K562 (cell line): Measurements from ENCODE around the gene MYO16. TPM values are rescaled to one million over a fixed set of nuclear protein-coding genes. Genes with fewer than 3 reads are reported as not detected.

Experiments
- ATAC-seq: fragments of 200-7000 bp; cut with Tn5 transposase; 3 replicates; pipeline ENCODE4 v1.9.1; 2020; ENCODE audit warnings: moderate library complexity
- BruUV-seq: library from RNA; stranded (reverse); fragments of 400-500 nt; replicated peaks from 2 replicates; lab custom pipeline; 2021; lab: Mats Ljungman, UMichigan
- CTCF ChIA-PET: fragments of 300-600 bp; formaldehyde crosslinking; extraction: SDS; loops from one replicate; lab custom pipeline; 2021; ENCODE audit warnings: low intra/inter-chr PET ratio; lab: Yijun Ruan, JAX
- POLR2A ChIA-PET: fragments of 300-600, 350-650 bp; sonication (Branson Sonifier 250); formaldehyde crosslinking; extraction: SDS; loops from one replicate; lab custom pipeline; 2021; ENCODE audit warnings: antibody characterized with exemption, inconsistent platforms; lab: Yijun Ruan, JAX
- DNase-seq, 4 experiments: peaks; one replicate each; pipeline versions ENCODE4 v3.0.0 to v3.0.0-alpha.2; 2011 to 2018; ENCODE audit warnings: low spot score in 3 of 4, mixed read lengths in 3 of 4; ENCODE audit errors: extremely low read depth in 1 of 4
- FAIRE-seq: peaks from 2 replicates; lab custom pipeline; 2011; peaks lifted over from hg19 to GRCh38; lab: Jason Lieb, UNC
- H2AFZ ChIP-seq: 2 replicates; pipeline ENCODE4 v1.6.0; 2011; ENCODE audit warnings: low read depth, low read length, control low read depth, inconsistent platforms
- H3K27ac ChIP-seq: fragments of 200-600 bp; 3 replicates; pipeline ENCODE4 v1.8.0; 2011; ENCODE audit warnings: low read depth, mild to moderate bottlenecking, control low read depth, inconsistent platforms, low read length, moderate library complexity, mixed read lengths; ENCODE audit errors: extremely low read depth
- H3K27me3 ChIP-seq, 2 experiments: fragments of 300-600 bp in 1 of 2; 2 replicates in 1 of 2; 3 replicates in 1 of 2; pipeline versions ENCODE4 v1.6.0 to v1.8.0; 2011; ENCODE audit warnings: inconsistent platforms in 2 of 2, low read length in 2 of 2, mild to moderate bottlenecking in 1 of 2, mixed read lengths in 1 of 2, moderate library complexity in 1 of 2; ENCODE audit not compliant: control insufficient read depth in 2 of 2, insufficient read depth in 2 of 2
- H3K36me3 ChIP-seq: fragments of 300-600 bp; 3 replicates; pipeline ENCODE4 v1.8.0; 2011; ENCODE audit warnings: mild to moderate bottlenecking, low read length, inconsistent platforms; ENCODE audit not compliant: control insufficient read depth, insufficient read depth
- H3K4me1 ChIP-seq, 2 experiments: fragments of 200-600 bp in 1 of 2; replicated peaks in 1 of 2; 2 replicates in 1 of 2; 3 replicates in 1 of 2; pipeline versions ENCODE4 v1.5.1 to v1.8.0; 2011; ENCODE audit warnings: inconsistent platforms in 2 of 2, low read length in 2 of 2, mild to moderate bottlenecking in 1 of 2, mixed read lengths in 1 of 2, moderate library complexity in 1 of 2; ENCODE audit not compliant: control insufficient read depth in 2 of 2, insufficient read depth in 2 of 2
- H3K4me2 ChIP-seq: 2 replicates; pipeline ENCODE4 v1.6.1; 2011; ENCODE audit warnings: low read length, control low read depth, inconsistent platforms, mixed read lengths; ENCODE audit not compliant: insufficient read depth
- H3K4me3 ChIP-seq: fragments of 200-600 bp; sonication (generic), shearing (Covaris generic); 2 replicates; pipeline ENCODE4 v1.5.1; 2016; ENCODE audit warnings: control low read depth, inconsistent platforms
- H3K79me2 ChIP-seq: fragments of 200-600 bp; 3 replicates; pipeline ENCODE4 v1.8.0; 2011; ENCODE audit warnings: low read length, inconsistent platforms; ENCODE audit not compliant: control insufficient read depth, insufficient read depth
- H3K9ac ChIP-seq, 2 experiments: 2 replicates each; pipeline versions ENCODE4 v1.6.0 to v1.6.1; 2011; ENCODE audit warnings: low read depth in 2 of 2, low read length in 2 of 2, control low read depth in 1 of 2, inconsistent platforms in 1 of 2, mild to moderate bottlenecking in 1 of 2, mixed read lengths in 1 of 2; ENCODE audit not compliant: insufficient read depth in 1 of 2
- H3K9me1 ChIP-seq: one replicate; pipeline ENCODE4 v1.6.0; 2011; ENCODE audit warnings: inconsistent platforms, mild to moderate bottlenecking, low read length, moderate library complexity; ENCODE audit not compliant: control insufficient read depth, insufficient read depth
- H3K9me3 ChIP-seq: replicated peaks from 2 replicates; pipeline ENCODE4 v1.5.1; 2011; ENCODE audit warnings: low read depth, low read length, inconsistent platforms; ENCODE audit not compliant: control insufficient read depth, insufficient read depth
- H4K20me1 ChIP-seq: replicated peaks from 2 replicates; pipeline ENCODE4 v1.6.1; 2011; ENCODE audit warnings: low read length, inconsistent platforms, mixed read lengths; ENCODE audit not compliant: control insufficient read depth, insufficient read depth
- BMI1 ChIP-seq: fragments of 150-350 bp; IDR thresholded peaks from 2 replicates; pipeline ENCODE4 v1.6.1; 2014; ENCODE audit warnings: low read length
- CREB1 ChIP-seq, 2 experiments: sonication (generic) in 1 of 2; formaldehyde crosslinking in 1 of 2; IDR thresholded peaks; 2 replicates each; pipeline versions ENCODE4 v1.6.1 to v1.8.0; 2012 to 2022; ENCODE audit warnings: inconsistent platforms in 1 of 2, mild to moderate bottlenecking in 1 of 2, missing genetic modification reagents in 1 of 2, moderate library complexity in 1 of 2
- ELF2 ChIP-seq: fragments of 250-450 bp; sonication (Bioruptor Pico); IDR thresholded peaks from 2 replicates; pipeline ENCODE4 v1.5.0; 2021; ENCODE audit warnings: mild to moderate bottlenecking
- L3MBTL2 ChIP-seq: fragments of 450-650 bp; IDR thresholded peaks from 2 replicates; pipeline ENCODE4 v1.6.1; 2016; ENCODE audit warnings: mild to moderate bottlenecking, moderate library complexity
- MAFF ChIP-seq: IDR thresholded peaks from 2 replicates; pipeline ENCODE4 v1.6.1; 2012; ENCODE audit warnings: low read length, improper control_type of control experiment
- MCM5 ChIP-seq: fragments of 450-650 bp; IDR thresholded peaks from 2 replicates; pipeline ENCODE4 v1.6.1; 2016; ENCODE audit warnings: low read depth
- MNT ChIP-seq, 2 experiments: fragments of 450-650 bp; conservative IDR thresholded peaks; 2 replicates each; pipeline ENCODE4 v1.6.1; 2017; ENCODE audit warnings: mild to moderate bottlenecking in 2 of 2, moderate library complexity in 2 of 2
- MYC ChIP-seq, 2 experiments: fragments of 250-450 bp in 1 of 2; sonication (Bioruptor Pico) in 1 of 2; IDR thresholded peaks; 2 replicates each; pipeline versions ENCODE4 v1.5.1 to v1.6.1; 2012 to 2021; ENCODE audit warnings: low read depth in 2 of 2, borderline replicate concordance in 1 of 2, improper control_type of control experiment in 1 of 2, low read length in 1 of 2, mild to moderate bottlenecking in 1 of 2, moderate library complexity in 1 of 2
- PHTF2 ChIP-seq: fragments of 250-450 bp; sonication (Bioruptor Pico); IDR thresholded peaks from 2 replicates; pipeline ENCODE4 v1.5.0; 2021; ENCODE audit warnings: mild to moderate bottlenecking
- SREBF2 ChIP-seq: sonication (generic); formaldehyde crosslinking; IDR thresholded peaks from 2 replicates; pipeline ENCODE4 v1.4.0; 2020; ENCODE audit warnings: mild to moderate bottlenecking, missing genetic modification reagents
- TAF1 ChIP-seq: IDR thresholded peaks from 2 replicates; pipeline ENCODE4 v1.6.1; 2011; ENCODE audit warnings: mild to moderate bottlenecking, low read length, moderate library complexity; ENCODE audit not compliant: insufficient read depth, control insufficient read depth, severe bottlenecking; ENCODE audit errors: extremely low read depth
- TCF3 ChIP-seq: sonication (generic); formaldehyde crosslinking; IDR thresholded peaks from 2 replicates; pipeline ENCODE4 v1.4.0; 2020; ENCODE audit warnings: mild to moderate bottlenecking, missing genetic modification reagents
- TSC22D4 ChIP-seq: fragments of 450-650 bp; IDR thresholded peaks from 2 replicates; pipeline ENCODE4 v1.6.1; 2016; ENCODE audit warnings: missing genetic modification characterization, missing biosample characterization, control low read depth
- ZNF695 ChIP-seq: fragments of 450-650 bp; formaldehyde crosslinking; IDR thresholded peaks from 2 replicates; pipeline ENCODE4 v1.4.0; 2020; ENCODE audit warnings: mild to moderate bottlenecking, moderate library complexity
- WGBS: fragments of 100-300 bp; shearing (Covaris generic); methylation state at CpG from one replicate; pipeline ENCODE4 v1.1.6; 2016; ENCODE audit warnings: low coverage, mixed read lengths; ENCODE audit not compliant: insufficient coverage; ENCODE audit errors: missing lambda C conversion rate; 5-methylcytosine and 5-hydroxymethylcytosine counted together
- in situ Hi-C: fragments of 300-500 bp; cut with MboI; formaldehyde crosslinking; loops from 4 replicates; pipeline ENCODE4 v1.15.0; 2018; ENCODE audit warnings: inconsistent platforms, mixed read lengths
- intact Hi-C: fragments of 100-400 bp; cut with micrococcal nuclease; formaldehyde crosslinking; loops from 2 replicates; pipeline ENCODE4 v1.14.2; 2022
- polyA plus RNA-seq, 8 experiments: library from polyadenylated mRNA; depleted of rRNA in 4 of 8; stranded (reverse) in 5 of 8; unstranded in 3 of 8; fragments of >200 nt; fragmentation: Nextera tagmentation in 2 of 8; fragmentation: Illumina TruSeq in 1 of 8; extraction: Ambion mirVana in 2 of 8; extraction: Trizol in 1 of 8; gene quantifications; 2 replicates each; pipeline versions ENCODE4 v1.2.1 to v1.2.3, GENCODE V29; 2011 to 2014; ENCODE audit warnings: inconsistent platforms in 1 of 8, missing spikeins in 1 of 8
- total RNA-seq, 7 experiments: library from RNA; depleted of rRNA in 6 of 7; stranded (reverse); fragments of >200 nt in 6 of 7; fragmentation: Illumina TruSeq in 2 of 7; extraction: Trizol in 2 of 7; gene quantifications; 2 replicates each; pipeline versions ENCODE4 v1.2.1 to v1.2.3, GENCODE V29; 2011 to 2021; ENCODE audit warnings: low replicate concordance in 1 of 7

The MYO16 gene
- total and polyA plus RNA-seq, 9 of the 15 experiments (the other 6 are each of a cell fraction or from before 2014, with no cell fraction given): 4.3 to 45.7 (median 12.1) TPM

GRCh38 chr13:109021558-109021957 lies 392.1 kb downstream of the MYO16 start:
- ATAC-seq (no peak), DNase-seq (no peak), FAIRE-seq (no peak)
- no peaks in the 10 kb centered on the region for H3K27me3 ChIP-seq
- H3K9me3 ChIP-seq: no peaks in the 10 kb centered on the region
- no peaks in the 10 kb centered on the region; a peak in 1 of 5 replicates for H3K4me1 ChIP-seq
- H2AFZ ChIP-seq: no peak overlapping the region
- no peaks in the 10 kb centered on the region for H3K79me2 ChIP-seq
- no peak overlapping the region for H3K4me3 ChIP-seq
- CTCF ChIA-PET: no interaction called here
- POLR2A ChIA-PET: no interaction called here
- no peaks in the 10 kb centered on the region for H3K36me3 ChIP-seq
- no peak for TF ChIP-seq TCF3 (CRISPR knock-in tag)
- TF ChIP-seq MAFF: no peak
- no peak for TF ChIP-seq CREB1 (IDR thresholded peaks at IDR 0.05)
- TF ChIP-seq CREB1 (CRISPR knock-in tag; IDR thresholded peaks at IDR 0.05): no peak
- TF ChIP-seq PHTF2: no peak
- TF ChIP-seq TAF1: no peak
- TF ChIP-seq MCM5: no peak
- TF ChIP-seq SREBF2 (CRISPR knock-in tag): no peak
- TF ChIP-seq TSC22D4 (tag): no peak
- TF ChIP-seq MNT (conservative IDR thresholded peaks at IDR 0.05): no peak
- TF ChIP-seq ZNF695 (CRISPR knock-in tag): no peak
- no peak for TF ChIP-seq L3MBTL2
- no peak for TF ChIP-seq ELF2 (CRISPR knock-in tag)
- no peak for TF ChIP-seq BMI1
- TF ChIP-seq MYC (IDR thresholded peaks at IDR 0.05; ENCODE audit: low read depth, low read length): no peak
- no peak for TF ChIP-seq MYC (CRISPR knock-in tag; IDR thresholded peaks at IDR 0.05; ENCODE audit: borderline replicate concordance, low read depth)
- no peaks in the 10 kb centered on the region for H3K9me1 ChIP-seq
- intact Hi-C loops: no loop called here
- no peak overlapping the region for H3K4me2 ChIP-seq
- in situ Hi-C loops: no loop called here
- 53% methylated on average over 4 of the region's 4 CpGs for WGBS
- BruUV-seq: no TSS peak
- no peak overlapping the region for H3K27ac ChIP-seq
- no peaks in the 10 kb centered on the region for H4K20me1 ChIP-seq
- H3K9ac ChIP-seq: no peak overlapping the region
